Endothelial cell of umbilical vein (primary cell): ENCODE measurements around the gene NDUFA11. TPM values are rescaled to one million over a fixed set of nuclear protein-coding genes. Genes with fewer than 3 reads are reported as not detected.

Experiments used
- BruUV-seq: library from RNA; stranded (reverse); fragments of 400-500 nt; replicated peaks from 2 replicates; lab custom pipeline; 2021; lab: Mats Ljungman, UMichigan
- CTCF ChIA-PET: fragments of 300-600, 350-600 bp; sonication (Branson Sonifier 250); formaldehyde crosslinking; loops from one replicate; lab custom pipeline; 2021; ENCODE audit warnings: antibody characterized with exemption, inconsistent platforms; lab: Charles Lee
- POLR2A ChIA-PET: fragments of 300-600, 350-600 bp; sonication (Branson Sonifier 250); formaldehyde crosslinking; loops from one replicate; lab custom pipeline; 2021; ENCODE audit warnings: antibody characterized with exemption, inconsistent platforms; lab: Charles Lee
- DNase-seq: peaks from one replicate; pipeline ENCODE4 v3.0.0-alpha.2; 2011; ENCODE audit warnings: low read depth, low spot score
- FAIRE-seq: peaks from 2 replicates; lab custom pipeline; 2011; peaks lifted over from hg19 to GRCh38; lab: Jason Lieb, UNC
- H2AFZ ChIP-seq: 2 replicates; pipeline ENCODE4 v1.6.0; 2012; ENCODE audit warnings: low read depth, low read length, control low read depth, inconsistent platforms
- H3K27ac ChIP-seq: 2 replicates; pipeline ENCODE4 v1.5.1; 2011; ENCODE audit warnings: low read depth, mild to moderate bottlenecking, control low read depth, low read length, moderate library complexity; ENCODE audit not compliant: insufficient read depth
- H3K27me3 ChIP-seq, 2 experiments: 2 replicates each; pipeline versions ENCODE4 v1.6.0 to v1.6.1; 2011; ENCODE audit warnings: low read length in 2 of 2, mixed read lengths in 1 of 2; ENCODE audit not compliant: control insufficient read depth in 2 of 2, insufficient read depth in 2 of 2
- H3K36me3 ChIP-seq, 2 experiments: 2 replicates in 1 of 2; 3 replicates in 1 of 2; pipeline ENCODE4 v1.5.1; 2011; ENCODE audit warnings: low read length in 2 of 2, mild to moderate bottlenecking in 1 of 2, moderate library complexity in 1 of 2; ENCODE audit not compliant: control insufficient read depth in 2 of 2, insufficient read depth in 2 of 2; ENCODE audit errors: extremely low read depth in 1 of 2
- H3K4me1 ChIP-seq: 3 replicates; pipeline ENCODE4 v1.5.1; 2011; ENCODE audit warnings: mild to moderate bottlenecking, low read length; ENCODE audit not compliant: control insufficient read depth, insufficient read depth; ENCODE audit errors: extremely low read depth
- H3K4me2 ChIP-seq: 2 replicates; pipeline ENCODE4 v1.6.1; 2011; ENCODE audit warnings: low read length, control low read depth, mixed read lengths; ENCODE audit not compliant: insufficient read depth
- H3K4me3 ChIP-seq, 3 experiments: fragments of 200-600 bp in 1 of 3; sonication (generic), shearing (Covaris generic) in 1 of 3; replicated peaks in 1 of 3; 2 replicates each; pipeline ENCODE4 v1.5.1; 2011 to 2016; ENCODE audit warnings: control low read depth in 3 of 3, low read length in 3 of 3, mild to moderate bottlenecking in 2 of 3, inconsistent platforms in 1 of 3, low read depth in 1 of 3, moderate library complexity in 1 of 3; ENCODE audit not compliant: insufficient read depth in 1 of 3
- H3K79me2 ChIP-seq: 2 replicates; pipeline ENCODE4 v1.6.0; 2012; ENCODE audit warnings: low read length, inconsistent platforms; ENCODE audit not compliant: control insufficient read depth, insufficient read depth
- H3K9ac ChIP-seq: replicated peaks from 2 replicates; pipeline ENCODE3; 2011; ENCODE audit warnings: low read length, control low read depth; ENCODE audit not compliant: insufficient read depth; ENCODE audit errors: extremely low read depth
- H3K9me1 ChIP-seq: replicated peaks from 3 replicates; pipeline ENCODE4 v1.6.0; 2011; ENCODE audit warnings: mild to moderate bottlenecking, low read length; ENCODE audit not compliant: control insufficient read depth, insufficient read depth; ENCODE audit errors: extremely low read depth
- H3K9me3 ChIP-seq: replicated peaks from 2 replicates; pipeline ENCODE4 v1.5.1; 2012; ENCODE audit warnings: low read length, inconsistent platforms; ENCODE audit not compliant: control insufficient read depth, insufficient read depth
- H4K20me1 ChIP-seq: replicated peaks from 2 replicates; pipeline ENCODE3; 2011; ENCODE audit warnings: mild to moderate bottlenecking, low read length; ENCODE audit not compliant: control insufficient read depth, insufficient read depth; ENCODE audit errors: extremely low read depth
- EZH2 ChIP-seq: IDR thresholded peaks from 2 replicates; pipeline ENCODE4 v1.6.1; 2012; ENCODE audit warnings: borderline replicate concordance, low read depth, mild to moderate bottlenecking, moderate library complexity, low read length, inconsistent platforms; ENCODE audit not compliant: severe bottlenecking
- FOS ChIP-seq: IDR thresholded peaks from 2 replicates; pipeline ENCODE4 v1.6.1; 2011; ENCODE audit warnings: mild to moderate bottlenecking, low read length, moderate library complexity, borderline replicate concordance; ENCODE audit not compliant: insufficient read depth
- GATA2 ChIP-seq: IDR thresholded peaks from 2 replicates; pipeline ENCODE4 v1.7.0; 2011; ENCODE audit warnings: low read depth, mild to moderate bottlenecking, moderate library complexity, mixed read lengths, low read length; ENCODE audit not compliant: insufficient read length, insufficient read depth
- JUN ChIP-seq: IDR thresholded peaks from 2 replicates; pipeline ENCODE4 v1.6.1; 2011; ENCODE audit warnings: borderline replicate concordance, low read depth; ENCODE audit not compliant: insufficient read length, insufficient read depth
- MYC ChIP-seq: IDR thresholded peaks from one replicate; pipeline ENCODE4 v1.6.1; 2011; ENCODE audit warnings: mild to moderate bottlenecking, low read depth, low read length
- POLR2A ChIP-seq: IDR thresholded peaks from 2 replicates; pipeline ENCODE4 v1.6.1; 2012; ENCODE audit warnings: low read depth, mild to moderate bottlenecking, control low read depth, low read length
- POLR2AphosphoS5 ChIP-seq: IDR thresholded peaks from 2 replicates; pipeline ENCODE4 v1.6.1; 2012; ENCODE audit warnings: low read depth, mild to moderate bottlenecking, control low read depth, low read length, moderate library complexity; ENCODE audit not compliant: insufficient read depth
- dilution Hi-C: fragments of 300-500 bp; cut with MboI; formaldehyde crosslinking; loops from one replicate; pipeline ENCODE4 v1.15.0; 2019; ENCODE audit warnings: low sequenced_read_pairs; ENCODE audit not compliant: extremely low pct_ligation_motif_present
- intact Hi-C: fragments of 100-400 bp; cut with micrococcal nuclease; formaldehyde crosslinking; loops from one replicate; pipeline ENCODE4 v1.10.0; 2022
- polyA plus RNA-seq, 4 experiments: library from polyadenylated mRNA; depleted of rRNA in 3 of 4; stranded (reverse) in 3 of 4; unstranded in 1 of 4; fragments of >200 nt; gene quantifications; 2 replicates each; pipeline versions ENCODE4 v1.2.1 to v1.2.3, GENCODE V29; 2011 to 2012; ENCODE audit warnings: missing spikeins in 1 of 4
- total RNA-seq: library from RNA; stranded (reverse); gene quantifications from 2 replicates; pipeline ENCODE4 v1.2.3, GENCODE V29; 2021
- TF ChIP-seq, protein P1 (sequence below): IDR thresholded peaks from 2 replicates; pipeline ENCODE4 v1.6.1; 2011; ENCODE audit not compliant: insufficient read depth, insufficient read length
- TF ChIP-seq, protein P2 (sequence below), 2 donors: IDR thresholded peaks; 1 replicate in 1 of 2; 2 replicates in 1 of 2; pipeline ENCODE4 v1.5.1; 2011; ENCODE audit warnings: low read length in 2 of 2, mild to moderate bottlenecking in 2 of 2, moderate library complexity in 2 of 2, control low read depth in 1 of 2, inconsistent platforms in 1 of 2, low read depth in 1 of 2; ENCODE audit not compliant: insufficient read depth in 1 of 2; ENCODE audit errors: extremely low read depth in 1 of 2

Gene NDUFA11
- total and polyA plus RNA-seq, 2 donors (not counting 3 experiments of a cell fraction or from before 2014, with no cell fraction given) = 281 to 876 TPM

DNA sequence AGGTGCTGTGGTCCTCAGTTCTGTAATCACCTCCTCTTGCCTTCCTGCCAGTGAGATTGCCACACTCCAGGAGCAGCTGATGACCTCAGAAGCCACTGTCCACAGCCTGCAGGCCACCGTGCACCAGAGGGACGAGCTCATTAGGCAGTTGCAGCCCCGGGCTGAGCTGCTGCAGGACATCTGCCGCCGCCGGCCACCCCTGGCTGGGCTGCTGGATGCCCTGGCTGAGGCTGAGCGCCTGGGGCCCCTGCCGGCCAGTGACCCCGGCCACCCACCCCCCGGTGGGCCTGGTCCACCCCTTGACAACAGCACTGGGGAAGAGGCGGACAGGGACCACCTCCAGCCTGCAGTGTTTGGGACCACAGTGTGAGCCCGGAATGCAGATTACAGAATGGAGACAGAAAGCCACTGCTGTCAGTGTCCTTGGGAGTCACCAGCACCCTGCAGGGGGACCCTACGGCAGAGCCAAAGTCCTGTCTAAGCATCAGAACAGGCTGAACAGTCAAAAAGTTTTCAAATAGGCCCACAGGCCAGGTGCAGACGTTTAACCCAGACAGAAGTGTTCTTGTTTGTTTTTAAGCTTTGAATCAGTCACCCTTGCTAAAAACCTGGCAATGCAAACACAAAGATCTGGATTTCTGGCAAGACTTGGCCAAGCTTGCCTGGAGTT, 5.3 kb upstream of the NDUFA11 start:
- Histone ChIP-seq H3K9me1 (no peaks in the 10 kb centered on the region), H4K20me1 (no peaks in the 10 kb centered on the region), H3K4me1 (peaks cover 3% of the 10 kb centered on the region), H3K9ac (no peak overlapping the region), H3K79me2 (no peaks in the 10 kb centered on the region), H2AFZ (no peak overlapping the region), H3K9me3 (no peaks in the 10 kb centered on the region), H3K27me3 (no peaks in the 10 kb centered on the region), H3K4me2 (no peak overlapping the region), H3K27ac (no peak overlapping the region), H3K36me3 (peaks cover 0 to 2% of the 10 kb centered on the region in 2 experiments), H3K4me3 (no peak overlapping the region)
- dilution Hi-C loops = no loop called here
- TF ChIP-seq, protein P1, sequence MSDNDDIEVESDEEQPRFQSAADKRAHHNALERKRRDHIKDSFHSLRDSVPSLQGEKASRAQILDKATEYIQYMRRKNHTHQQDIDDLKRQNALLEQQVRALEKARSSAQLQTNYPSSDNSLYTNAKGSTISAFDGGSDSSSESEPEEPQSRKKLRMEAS = no peak
- TF ChIP-seq POLR2A = no peak
- TF ChIP-seq MYC = no peak
- TF ChIP-seq, protein P2, sequence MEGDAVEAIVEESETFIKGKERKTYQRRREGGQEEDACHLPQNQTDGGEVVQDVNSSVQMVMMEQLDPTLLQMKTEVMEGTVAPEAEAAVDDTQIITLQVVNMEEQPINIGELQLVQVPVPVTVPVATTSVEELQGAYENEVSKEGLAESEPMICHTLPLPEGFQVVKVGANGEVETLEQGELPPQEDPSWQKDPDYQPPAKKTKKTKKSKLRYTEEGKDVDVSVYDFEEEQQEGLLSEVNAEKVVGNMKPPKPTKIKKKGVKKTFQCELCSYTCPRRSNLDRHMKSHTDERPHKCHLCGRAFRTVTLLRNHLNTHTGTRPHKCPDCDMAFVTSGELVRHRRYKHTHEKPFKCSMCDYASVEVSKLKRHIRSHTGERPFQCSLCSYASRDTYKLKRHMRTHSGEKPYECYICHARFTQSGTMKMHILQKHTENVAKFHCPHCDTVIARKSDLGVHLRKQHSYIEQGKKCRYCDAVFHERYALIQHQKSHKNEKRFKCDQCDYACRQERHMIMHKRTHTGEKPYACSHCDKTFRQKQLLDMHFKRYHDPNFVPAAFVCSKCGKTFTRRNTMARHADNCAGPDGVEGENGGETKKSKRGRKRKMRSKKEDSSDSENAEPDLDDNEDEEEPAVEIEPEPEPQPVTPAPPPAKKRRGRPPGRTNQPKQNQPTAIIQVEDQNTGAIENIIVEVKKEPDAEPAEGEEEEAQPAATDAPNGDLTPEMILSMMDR (IDR thresholded peaks at IDR 0.05; ENCODE audit: extremely low read depth in 1 of 2, insufficient read depth in 1 of 2, low read depth in 1 of 2, low read length in 2 of 2) = no peak
- no peak for TF ChIP-seq JUN
- no peak for TF ChIP-seq POLR2AphosphoS5
- TF ChIP-seq GATA2 = no peak
- no peak for TF ChIP-seq EZH2
- no peak for TF ChIP-seq FOS
- intact Hi-C loops = loop anchor here (10.0 kb wide), 1 partner anchor 206 kb away; the partner anchor contains the start of gene RFX2
- CTCF ChIA-PET = interaction anchor here (1.1 kb wide), 1 partner anchor 59 kb away, joined by 4 read pairs; no protein-coding TSS in a partner anchor
- no peak for FAIRE-seq
- DNase-seq = no peak
- POLR2A ChIA-PET = no interaction called here
- BruUV-seq = no TSS peak
